Activated B cell treated with CpG ODN at 0.5 μM for 24 hours (primary cell): ENCODE data around the gene SLC9A7. TPM values are rescaled to one million over a fixed set of nuclear protein-coding genes. Genes with fewer than 3 reads are reported as not detected.
A peak's percentile ranks its signal among the peaks of the same experiment; 100 is the strongest.

Source experiments
- ATAC-seq: fragments of 200-7000 bp; cut with Tn5 transposase; one replicate; pipeline ENCODE4 v1.10.0; 2021; ENCODE audit warnings: low read depth, mild to moderate bottlenecking, moderate library complexity
- CTCF ChIA-PET: fragments of 350-600 bp; sonication (Branson Sonifier 250); formaldehyde crosslinking; loops from one replicate; lab custom pipeline; 2021; ENCODE audit warnings: antibody characterized with exemption; lab: Charles Lee
- POLR2A ChIA-PET: fragments of 350-600 bp; sonication (Branson Sonifier 250); formaldehyde crosslinking; loops from one replicate; lab custom pipeline; 2021; ENCODE audit warnings: antibody characterized with exemption; lab: Charles Lee
- DNase-seq: peaks from one replicate; pipeline ENCODE4 v3.0.0; 2022
- H3K27ac Mint-ChIP-seq: one replicate; pipeline ENCODE4 v1.8.0; 2020; ENCODE audit warnings: mixed read lengths
- H3K27me3 Mint-ChIP-seq: one replicate; pipeline ENCODE4 v1.8.0; 2021; ENCODE audit warnings: mixed read lengths
- H3K36me3 Mint-ChIP-seq: one replicate; pipeline ENCODE4 v1.8.0; 2021; ENCODE audit warnings: low read depth, mixed read lengths
- H3K4me1 Mint-ChIP-seq: one replicate; pipeline ENCODE4 v1.8.0; 2021; ENCODE audit warnings: mixed read lengths
- H3K4me3 Mint-ChIP-seq: one replicate; pipeline ENCODE4 v1.8.0; 2020; ENCODE audit warnings: mild to moderate bottlenecking, mixed read lengths
- H3K9me3 Mint-ChIP-seq: one replicate; pipeline ENCODE4 v1.8.0; 2020; ENCODE audit warnings: mixed read lengths
- CTCF ChIP-seq: fragments of 200-600 bp; IDR thresholded peaks from one replicate; pipeline ENCODE4 v1.8.0; 2022; ENCODE audit warnings: antibody characterized with exemption, mild to moderate bottlenecking
- intact Hi-C: fragments of 100-400 bp; cut with micrococcal nuclease; formaldehyde crosslinking; loops from one replicate; pipeline ENCODE4 v1.15.1; 2024
- total RNA-seq: library from RNA; stranded (reverse); gene quantifications from 2 replicates; pipeline ENCODE4 v1.2.3, GENCODE V29; 2022

The SLC9A7 gene
- total RNA-seq, 1 donor from 2014 or later: 55.1 TPM

- peak overlapping the region; percentile 92 for H3K27ac Mint-ChIP-seq
- H3K36me3 Mint-ChIP-seq: peaks cover 26% of the 10 kb centered on the region
- peak overlapping the region; percentile 74 for H3K4me3 Mint-ChIP-seq
- no peak for TF ChIP-seq CTCF
- H3K27me3 Mint-ChIP-seq: no peaks in the 10 kb centered on the region
- DNase-seq: peak; percentile 16
- intact Hi-C loops: loop anchor here (1.0 to 5.0 kb wide), 5 partner anchors 41 to 768 kb away; partner anchors contain the start of gene CHST7
- H3K4me1 Mint-ChIP-seq: peaks cover 69% of the 10 kb centered on the region
- H3K9me3 Mint-ChIP-seq: no peaks in the 10 kb centered on the region
- ChIA-PET CTCF (no interaction called here), POLR2A (interaction anchor here (0.8 to 1.3 kb wide), 3 partner anchors 62 to 182 kb away, joined by 3 read pairs; partner anchors contain the start of gene RP2)
- peak; percentile 33 for ATAC-seq
Measured at GRCh38 chrX:46754586-46755061, 4.3 kb downstream of the SLC9A7 start.

GRCh38 chrX:46754036-46754435 is 4.9 kb downstream of the SLC9A7 start:
- no peaks in the 10 kb centered on the region for H3K27me3 Mint-ChIP-seq
- H3K4me3 Mint-ChIP-seq: peak overlapping the region; percentile 74
- H3K4me1 Mint-ChIP-seq: peaks cover 72% of the 10 kb centered on the region
- H3K27ac Mint-ChIP-seq: peak overlapping the region; percentile 92
- H3K36me3 Mint-ChIP-seq: peaks cover 26% of the 10 kb centered on the region
- no peak for DNase-seq
- ATAC-seq: no peak
- TF ChIP-seq CTCF: no peak
- ChIA-PET CTCF (no interaction called here), POLR2A (interaction anchor here (0.5 to 1.3 kb wide), 3 partner anchors 83 to 186 kb away, joined by 3 to 4 read pairs (median 3); partner anchors contain the start of gene RP2)
- intact Hi-C loops: loop anchor here (1.0 to 2.0 kb wide), 2 partner anchors 41 to 61 kb away; no protein-coding TSS in a partner anchor
- H3K9me3 Mint-ChIP-seq: no peaks in the 10 kb centered on the region

DNA sequence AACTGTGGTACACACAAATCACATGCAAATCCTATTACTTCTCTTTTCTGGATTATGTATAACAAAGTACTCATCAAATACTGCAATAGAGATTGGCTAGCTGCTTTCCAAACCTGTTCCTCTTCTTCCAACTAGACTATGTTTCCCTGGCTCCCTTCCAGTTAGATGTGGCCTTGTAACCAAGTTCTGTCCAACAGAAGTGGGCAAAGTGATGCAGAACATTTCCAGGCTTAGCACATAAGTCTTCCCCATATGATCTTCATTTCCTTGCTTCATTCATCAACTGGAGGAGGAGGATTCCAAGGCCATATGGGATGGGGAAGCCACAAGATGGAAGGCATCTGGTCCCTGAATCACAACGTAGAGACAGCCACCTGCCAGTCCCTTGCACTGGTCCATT is 8.0 kb downstream of the SLC9A7 start:
- intact Hi-C loops: no loop called here
- H3K27me3 Mint-ChIP-seq: no peaks in the 10 kb centered on the region
- H3K4me1 Mint-ChIP-seq: peaks cover 76% of the 10 kb centered on the region
- TF ChIP-seq CTCF: no peak
- peaks cover 25% of the 10 kb centered on the region for H3K36me3 Mint-ChIP-seq
- ATAC-seq (no peak), DNase-seq (no peak)
- POLR2A ChIA-PET: no interaction called here
- H3K27ac Mint-ChIP-seq: no peak overlapping the region
- peaks cover 2% of the 10 kb centered on the region for H3K9me3 Mint-ChIP-seq
- H3K4me3 Mint-ChIP-seq: no peak overlapping the region
- CTCF ChIA-PET: no interaction called here

DNA sequence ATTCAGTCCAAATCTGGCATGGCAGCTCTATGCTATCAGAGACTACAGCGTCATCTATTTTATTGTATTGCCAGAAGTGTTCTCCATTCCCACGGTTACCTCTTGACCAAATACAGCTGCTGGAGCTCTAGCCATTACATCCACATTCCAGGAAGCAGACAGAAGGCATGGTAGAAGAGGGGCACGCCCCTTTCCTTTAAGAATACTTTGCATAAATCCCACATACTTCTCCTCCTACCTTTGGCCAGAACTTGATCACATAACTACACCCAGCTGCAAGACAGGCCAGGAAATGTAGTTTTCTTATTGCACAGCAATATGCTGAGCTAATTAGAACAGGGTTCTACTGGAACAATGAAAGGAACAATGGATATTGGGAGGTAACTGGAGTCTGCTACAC is 14.9 kb downstream of the SLC9A7 start:
- intact Hi-C loops: no loop called here
- ATAC-seq: no peak
- Mint-ChIP-seq H3K4me1 (peaks cover 66% of the 10 kb centered on the region), H3K9me3 (peaks cover 4% of the 10 kb centered on the region), H3K27me3 (no peaks in the 10 kb centered on the region), H3K4me3 (peak overlapping the region; percentile 58), H3K27ac (no peak overlapping the region), H3K36me3 (peaks cover 30% of the 10 kb centered on the region)
- POLR2A ChIA-PET: no interaction called here
- CTCF ChIA-PET: no interaction called here
- no peak for DNase-seq
- no peak for TF ChIP-seq CTCF

GRCh38 chrX:46743046-46743445 is 15.9 kb downstream of the SLC9A7 start:
- no peaks in the 10 kb centered on the region for H3K27me3 Mint-ChIP-seq
- peaks cover 58% of the 10 kb centered on the region for H3K4me1 Mint-ChIP-seq
- H3K36me3 Mint-ChIP-seq: peaks cover 32% of the 10 kb centered on the region
- ChIA-PET CTCF (no interaction called here), POLR2A (no interaction called here)
- H3K9me3 Mint-ChIP-seq: peaks cover 4% of the 10 kb centered on the region
- DNase-seq (no peak), ATAC-seq (no peak)
- TF ChIP-seq CTCF: no peak
- H3K4me3 Mint-ChIP-seq: peak overlapping the region; percentile 58
- peak overlapping the region; percentile 30 for H3K27ac Mint-ChIP-seq
- intact Hi-C loops: no loop called here
